ENCODE measurements around the gene SH2D2A.

DNA sequence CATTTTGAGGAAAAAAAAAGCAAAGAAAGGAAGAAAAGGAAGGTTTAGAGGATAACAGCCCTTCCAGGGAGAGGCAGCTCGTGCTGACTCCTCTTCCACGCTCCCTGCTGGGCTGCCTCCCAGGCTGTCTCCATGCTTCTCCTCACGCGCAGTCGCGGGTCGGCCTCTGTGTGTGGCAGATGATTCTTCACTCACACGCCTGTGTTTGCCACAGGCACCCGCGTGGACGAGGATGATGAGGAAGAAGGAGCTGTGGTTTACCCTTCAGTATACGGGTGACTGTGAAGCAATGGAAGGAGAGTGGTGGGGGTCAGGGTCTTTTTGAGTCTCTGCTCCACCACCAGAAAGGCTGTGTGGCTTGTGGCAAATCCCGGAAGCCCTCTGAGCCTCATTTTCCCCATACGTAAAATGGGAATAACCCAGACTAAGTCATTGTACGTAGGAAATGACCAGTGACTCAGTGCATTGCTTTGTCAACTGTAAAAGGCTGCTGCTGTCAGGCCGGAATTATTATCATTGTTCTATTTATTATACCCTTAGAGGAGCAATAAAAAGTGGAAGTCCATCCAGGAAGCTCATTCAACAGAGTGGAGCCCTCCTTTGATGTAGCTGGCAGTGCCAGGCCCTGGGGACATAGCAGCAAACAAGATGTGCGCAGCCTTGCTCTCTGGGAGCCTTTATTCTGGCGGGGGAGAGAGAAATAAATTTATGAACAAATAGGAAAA, 11.9 kb upstream of the SH2D2A start:
- TF ChIP-seq, protein P1, sequence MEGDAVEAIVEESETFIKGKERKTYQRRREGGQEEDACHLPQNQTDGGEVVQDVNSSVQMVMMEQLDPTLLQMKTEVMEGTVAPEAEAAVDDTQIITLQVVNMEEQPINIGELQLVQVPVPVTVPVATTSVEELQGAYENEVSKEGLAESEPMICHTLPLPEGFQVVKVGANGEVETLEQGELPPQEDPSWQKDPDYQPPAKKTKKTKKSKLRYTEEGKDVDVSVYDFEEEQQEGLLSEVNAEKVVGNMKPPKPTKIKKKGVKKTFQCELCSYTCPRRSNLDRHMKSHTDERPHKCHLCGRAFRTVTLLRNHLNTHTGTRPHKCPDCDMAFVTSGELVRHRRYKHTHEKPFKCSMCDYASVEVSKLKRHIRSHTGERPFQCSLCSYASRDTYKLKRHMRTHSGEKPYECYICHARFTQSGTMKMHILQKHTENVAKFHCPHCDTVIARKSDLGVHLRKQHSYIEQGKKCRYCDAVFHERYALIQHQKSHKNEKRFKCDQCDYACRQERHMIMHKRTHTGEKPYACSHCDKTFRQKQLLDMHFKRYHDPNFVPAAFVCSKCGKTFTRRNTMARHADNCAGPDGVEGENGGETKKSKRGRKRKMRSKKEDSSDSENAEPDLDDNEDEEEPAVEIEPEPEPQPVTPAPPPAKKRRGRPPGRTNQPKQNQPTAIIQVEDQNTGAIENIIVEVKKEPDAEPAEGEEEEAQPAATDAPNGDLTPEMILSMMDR (IDR thresholded peaks at IDR 0.05) = no peak
- TF ChIP-seq POLR2AphosphoS5 (IDR thresholded peaks at IDR 0.05) = no peak
